Endothelial cell of umbilical vein (primary cell): ENCODE measurements around the gene LGR6.

Experiments used
- CTCF ChIP-seq, 2 donors: IDR thresholded peaks; 1 replicate in 1 of 2; 2 replicates in 1 of 2; pipeline ENCODE4 v1.5.1; 2011; ENCODE audit warnings: low read length in 2 of 2, mild to moderate bottlenecking in 2 of 2, moderate library complexity in 2 of 2, control low read depth in 1 of 2, inconsistent platforms in 1 of 2, low read depth in 1 of 2; ENCODE audit not compliant: insufficient read depth in 1 of 2; ENCODE audit errors: extremely low read depth in 1 of 2
- MYC ChIP-seq: IDR thresholded peaks from one replicate; pipeline ENCODE4 v1.6.1; 2011; ENCODE audit warnings: mild to moderate bottlenecking, low read depth, low read length
- POLR2A ChIP-seq: IDR thresholded peaks from 2 replicates; pipeline ENCODE4 v1.6.1; 2012; ENCODE audit warnings: low read depth, mild to moderate bottlenecking, control low read depth, low read length

DNA sequence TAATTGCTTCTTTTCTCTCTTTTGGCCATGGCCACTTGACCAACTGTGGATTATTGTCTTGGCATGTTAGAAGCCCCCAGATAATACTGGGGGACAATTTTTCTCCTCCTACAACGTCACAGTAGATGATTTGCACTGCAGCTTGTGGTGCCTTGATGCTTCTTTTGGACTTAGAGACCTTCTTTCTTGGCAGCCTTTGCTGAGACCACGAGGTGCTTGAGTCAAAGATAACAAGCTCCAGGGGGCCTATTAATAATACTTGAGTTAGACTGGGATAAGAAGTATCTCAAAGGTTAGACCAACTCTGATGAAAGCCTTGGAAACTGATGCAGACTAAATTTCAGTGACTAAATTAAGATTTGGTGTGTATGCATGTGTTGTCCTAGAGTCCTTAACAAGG lies 158.1 kb downstream of the LGR6 start:
- TF ChIP-seq CTCF (IDR thresholded peaks at IDR 0.05; ENCODE audit: extremely low read depth in 1 of 2, insufficient read depth in 1 of 2, low read depth in 1 of 2, low read length in 2 of 2) (no peak), POLR2A (no peak), MYC (no peak)
